AG08395 (cell line): Measurements from ENCODE around the gene PI4K2A.
"Not testable (repeated sequence)": the region's sequence is repeated elsewhere in the genome, so short reads cannot be mapped to it uniquely, and the experiment has no call there.

Source experiments
- DNase-seq: peaks from one replicate; pipeline ENCODE4 v3.0.0; 2012; ENCODE audit warnings: mixed read lengths, low spot score

PI4K2A gene

DNA sequence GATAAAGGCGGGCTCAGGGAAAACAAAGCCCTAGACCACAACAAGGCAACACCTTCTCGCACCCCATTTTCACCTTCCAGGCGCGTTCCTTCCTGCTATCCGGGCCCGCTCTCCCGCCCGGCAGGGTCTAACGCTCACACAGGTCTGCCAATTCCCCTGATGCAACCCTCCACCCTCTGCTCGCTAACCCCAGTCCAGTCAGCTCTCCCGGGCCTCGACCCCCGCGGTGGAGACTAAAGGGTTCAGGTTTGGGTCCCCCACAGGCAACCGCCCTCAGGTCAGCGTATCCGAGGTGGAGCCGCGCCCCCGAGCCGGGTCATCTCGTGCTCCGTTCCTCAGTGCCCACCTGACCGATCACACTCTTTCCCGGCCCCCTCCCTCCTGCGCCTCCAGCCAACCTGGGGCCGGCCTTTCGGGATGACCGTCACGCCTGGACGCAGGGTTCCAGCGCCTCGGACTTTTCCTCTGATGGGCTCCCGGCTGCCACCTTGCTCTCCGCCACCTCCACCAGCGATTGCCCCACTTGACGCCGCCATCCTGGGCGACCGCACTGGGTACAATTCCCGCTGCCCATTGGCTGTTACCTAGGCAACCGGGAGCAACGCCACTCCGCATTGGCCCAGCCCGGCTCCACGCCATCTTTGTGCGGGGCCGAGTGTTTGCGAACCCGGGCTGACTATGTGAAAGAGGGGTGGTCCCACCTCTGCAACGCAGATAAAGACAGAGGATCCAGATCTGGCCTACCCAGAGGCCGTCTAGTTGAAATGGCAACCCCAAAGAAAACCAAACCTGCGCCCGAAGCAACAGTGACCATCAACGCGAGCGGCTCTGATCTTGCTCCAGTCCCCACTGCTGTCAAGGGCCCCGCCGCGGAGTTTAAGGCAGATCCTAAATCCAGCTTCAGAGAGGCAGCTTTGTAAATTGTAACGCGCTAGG, 7.3 kb upstream of the PI4K2A start, which contains the start of gene MORN4:
TSS of gene MORN4 (minus strand) at position 552 of the 936 bp plus-strand sequence. CDS start 13,847 bp downstream, outside the sequence.
- peak; percentile 97 for DNase-seq

DNA sequence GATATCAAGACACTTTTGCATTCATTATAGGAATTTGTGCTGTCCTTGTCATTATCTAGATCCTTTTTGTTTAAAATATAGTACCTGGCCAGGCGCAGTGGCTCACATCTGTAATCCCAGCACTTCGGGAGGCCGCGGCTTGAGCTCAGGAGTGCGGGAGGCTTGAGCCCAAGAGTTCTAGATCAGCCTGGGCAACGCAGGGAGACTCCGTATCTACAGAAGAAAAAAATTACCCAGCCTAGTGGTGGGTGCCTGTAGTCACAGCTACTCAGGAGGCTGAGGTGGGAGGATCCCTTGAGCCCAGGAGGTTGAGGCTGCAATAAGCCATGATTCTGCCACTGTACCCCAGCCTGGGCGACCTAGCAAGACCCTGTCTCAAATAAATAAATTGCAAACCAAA, 6.5 kb upstream of the PI4K2A start:
- DNase-seq: no peak

DNA sequence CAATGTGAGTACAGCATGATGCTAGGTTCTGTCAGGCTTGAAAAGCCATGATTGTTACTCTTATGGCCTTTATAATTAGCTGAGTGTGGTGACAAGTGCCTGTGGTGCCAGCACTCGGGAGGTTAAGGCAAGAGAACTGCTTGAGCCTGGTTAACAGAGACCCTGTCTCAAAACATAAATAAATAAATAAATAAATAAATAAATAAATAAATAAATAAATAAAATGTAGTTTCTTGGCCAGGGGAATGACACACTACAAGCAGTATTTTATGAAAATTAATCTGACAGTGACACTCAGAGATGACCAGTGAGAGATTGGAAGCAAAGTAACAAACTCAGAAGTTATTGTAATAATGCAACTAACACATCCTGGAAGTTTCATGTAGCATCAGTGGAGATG, 4.9 kb upstream of the PI4K2A start:
- DNase-seq: no peak

DNA sequence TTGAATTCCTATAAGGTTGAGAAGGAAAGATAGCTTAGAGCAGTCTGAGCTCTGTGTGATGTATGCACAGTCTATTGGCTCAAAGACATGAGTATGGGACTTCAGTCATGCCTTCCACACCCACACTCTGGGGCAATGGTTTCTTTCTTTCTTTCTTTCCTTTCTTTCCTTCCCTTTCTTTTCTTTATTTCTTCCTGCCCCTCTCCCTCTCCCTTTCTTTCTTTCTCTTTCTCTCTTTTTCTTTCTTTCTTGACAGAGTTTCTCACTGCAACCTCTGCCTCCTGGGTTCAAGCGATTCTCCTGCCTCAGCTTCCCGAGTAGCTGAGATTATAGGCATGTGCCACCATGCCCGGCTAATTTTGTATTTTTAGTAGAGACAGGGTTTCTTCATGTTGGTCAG, 1.4 kb upstream of the PI4K2A start:
- DNase-seq: not testable (repeated sequence)

DNA sequence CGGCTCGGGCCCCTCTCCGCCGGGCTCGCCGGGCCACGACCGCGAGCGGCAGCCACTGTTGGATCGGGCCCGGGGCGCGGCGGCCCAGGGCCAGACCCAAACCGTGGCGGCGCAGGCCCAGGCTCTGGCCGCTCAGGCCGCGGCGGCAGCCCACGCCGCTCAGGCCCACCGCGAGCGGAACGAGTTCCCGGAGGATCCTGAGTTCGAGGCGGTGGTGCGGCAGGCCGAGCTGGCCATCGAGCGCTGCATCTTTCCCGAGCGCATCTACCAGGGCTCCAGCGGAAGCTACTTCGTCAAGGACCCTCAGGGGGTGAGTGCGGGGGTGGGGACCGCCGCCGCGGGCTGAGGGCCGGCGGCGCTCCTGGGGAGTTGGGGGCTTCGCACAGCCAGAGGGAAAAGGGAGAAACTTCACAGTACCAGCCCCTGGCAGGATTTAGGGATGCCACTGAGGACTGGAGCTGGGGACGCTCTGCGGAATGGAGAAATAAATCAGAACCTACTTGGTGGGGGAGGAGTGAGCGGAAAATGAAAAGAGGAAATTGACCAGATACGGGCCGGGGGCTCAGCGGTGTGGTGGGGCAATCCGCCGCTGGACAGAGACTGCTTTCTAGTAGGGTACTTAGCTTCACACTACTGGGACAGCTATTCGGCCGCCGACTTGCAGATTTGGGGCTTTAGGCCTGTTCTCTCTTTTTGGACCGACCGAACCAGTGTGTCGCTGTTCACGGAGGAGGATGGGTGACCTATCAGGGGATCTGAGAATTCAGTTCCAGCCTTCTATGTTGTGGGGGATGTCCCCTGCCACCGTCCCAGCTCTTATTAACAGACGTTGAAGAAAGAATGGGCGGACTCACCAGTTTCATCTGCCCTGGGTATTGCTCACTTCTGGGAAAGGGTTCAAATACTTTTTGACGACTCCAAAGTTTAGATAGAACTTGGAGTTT, 669 bp downstream of the PI4K2A start:
- peak; percentile 71 for DNase-seq

DNA sequence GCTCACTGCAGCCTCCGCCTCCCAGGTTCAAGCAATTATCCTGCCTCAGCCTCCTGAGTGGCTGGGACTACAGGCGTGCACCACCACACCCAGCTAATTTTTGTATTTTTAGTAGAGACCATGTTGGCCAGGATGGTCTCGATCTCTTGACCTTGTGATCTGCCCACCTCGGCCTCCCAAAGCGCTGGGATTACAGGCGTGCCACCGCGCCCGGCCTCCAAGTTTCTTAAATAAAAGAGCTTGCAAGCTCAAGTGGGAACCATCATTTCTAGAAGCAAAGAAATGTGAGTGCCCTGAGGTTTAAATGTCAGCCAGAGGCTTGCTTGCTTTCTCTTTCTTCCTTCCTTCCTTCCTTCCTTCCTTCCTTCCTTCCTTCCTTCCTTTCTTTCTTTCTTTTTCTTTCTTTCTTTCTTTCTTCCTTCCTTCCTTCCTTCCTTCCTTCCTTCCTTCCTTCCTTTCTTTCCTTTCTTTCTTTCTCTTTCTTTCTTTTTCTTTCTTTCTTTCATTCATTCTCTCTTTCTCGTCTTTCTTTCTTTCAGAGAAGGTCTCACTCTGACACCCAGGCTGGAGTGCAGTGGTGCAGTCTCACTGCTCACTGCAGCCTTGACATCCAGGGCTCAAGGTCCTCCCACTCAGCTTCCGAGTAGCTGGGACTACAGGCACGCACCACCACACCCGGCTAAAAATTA, 2.1 kb downstream of the PI4K2A start:
- DNase-seq: not testable (repeated sequence)

DNA sequence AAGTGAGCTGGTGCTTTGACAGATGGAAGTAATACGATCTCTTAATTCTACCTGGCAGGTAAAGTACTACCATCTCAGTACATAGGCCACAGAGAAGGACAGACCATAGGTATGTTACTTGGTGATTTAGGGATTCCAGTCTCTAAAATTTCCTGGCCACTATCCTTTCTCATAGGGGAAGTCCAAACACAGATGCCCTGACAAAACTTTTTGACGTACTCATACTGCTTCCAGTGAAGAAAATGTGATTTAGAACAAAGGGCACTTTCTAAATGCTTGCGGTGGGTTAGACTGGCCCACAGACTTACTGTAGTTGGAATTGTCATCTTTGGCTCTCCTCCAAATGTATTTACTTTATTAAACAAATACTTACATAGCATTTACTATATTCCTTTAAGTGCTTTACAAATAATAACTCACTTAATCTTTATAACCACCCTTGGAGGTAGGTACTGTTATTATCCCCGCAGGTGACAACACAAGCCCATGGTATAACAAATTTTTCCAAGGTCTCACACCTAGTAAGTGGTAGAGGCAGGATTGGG, 3.0 kb downstream of the PI4K2A start:
- DNase-seq: no peak

DNA sequence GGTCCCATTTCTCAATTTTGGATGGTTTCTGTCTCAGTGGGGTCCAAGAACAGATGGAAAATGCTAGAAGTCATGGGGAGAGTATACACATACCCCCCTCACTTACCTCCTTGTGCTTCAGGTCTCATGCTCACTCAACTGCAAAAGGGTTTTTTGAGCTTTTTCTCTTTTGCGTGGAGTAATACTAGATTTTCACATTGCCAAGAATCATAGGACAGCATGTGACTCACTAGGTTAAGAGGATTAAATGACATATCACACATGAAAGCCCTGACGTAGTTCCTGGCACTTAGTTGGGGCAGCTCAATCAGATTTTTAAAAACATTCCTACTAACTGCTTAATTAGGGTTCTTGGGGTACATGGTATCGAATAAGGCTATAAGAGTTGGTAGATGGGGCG, 4.5 kb downstream of the PI4K2A start:
- DNase-seq: no peak

DNA sequence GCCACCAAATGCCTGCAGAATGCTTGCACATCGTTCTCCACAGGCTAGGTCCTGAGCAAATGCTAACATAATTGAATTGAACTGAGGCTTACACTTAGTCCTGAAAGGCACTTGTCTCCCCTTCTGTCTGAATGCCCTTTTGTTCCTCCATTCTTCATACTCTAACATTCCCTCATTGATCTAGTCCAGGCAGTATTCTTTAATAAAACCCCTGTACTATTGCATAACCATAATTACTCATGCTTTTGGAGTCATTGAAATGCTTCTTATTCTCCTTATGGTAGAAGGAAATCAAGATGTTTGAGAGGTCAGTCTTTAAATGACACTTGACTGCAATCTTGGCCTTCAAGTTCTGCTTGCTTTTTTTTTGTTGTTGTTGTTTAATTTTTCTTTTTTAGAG, 7.1 kb downstream of the PI4K2A start:
- DNase-seq: peak; percentile 47

DNA sequence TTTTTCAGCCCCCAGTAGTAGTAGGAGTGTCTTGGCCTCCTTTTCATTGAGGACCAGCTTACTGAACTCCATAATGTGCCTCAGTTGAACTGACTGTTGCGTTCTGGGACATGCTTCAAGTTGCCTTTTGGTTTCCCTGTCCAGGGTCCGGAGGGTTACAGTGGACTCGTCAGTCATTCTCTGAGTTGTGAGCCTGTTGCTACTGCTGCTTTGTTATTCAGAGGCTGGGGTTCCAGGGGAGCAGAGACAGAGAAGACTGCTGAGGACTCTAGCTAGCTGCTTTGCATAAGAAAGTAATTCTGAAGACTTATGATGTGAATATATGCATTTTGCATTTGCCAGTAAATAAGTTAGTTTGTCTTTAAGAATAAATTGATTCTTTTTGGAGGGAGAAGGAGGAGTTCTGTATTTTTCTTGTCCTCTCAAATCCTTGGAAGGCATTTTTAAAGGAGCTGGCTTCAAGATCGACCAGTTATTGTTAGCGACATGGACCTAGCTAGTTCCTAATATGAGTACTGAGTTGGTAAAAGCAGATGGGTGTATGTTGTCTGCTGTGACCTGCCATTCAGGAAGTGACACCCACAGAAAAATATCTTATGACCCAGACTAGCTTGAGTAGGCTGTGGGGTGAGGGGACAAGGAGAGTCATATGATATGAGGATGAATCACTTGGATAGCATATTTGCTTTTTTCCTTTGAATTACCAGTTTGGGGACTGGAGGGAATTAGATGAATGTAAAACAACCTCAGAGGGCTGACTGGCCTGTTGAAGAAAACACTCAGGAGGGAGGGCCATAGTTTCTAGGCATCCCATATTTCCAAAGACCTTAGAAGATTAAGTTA, 8.3 kb downstream of the PI4K2A start:
- peak; percentile 90 for DNase-seq

DNA sequence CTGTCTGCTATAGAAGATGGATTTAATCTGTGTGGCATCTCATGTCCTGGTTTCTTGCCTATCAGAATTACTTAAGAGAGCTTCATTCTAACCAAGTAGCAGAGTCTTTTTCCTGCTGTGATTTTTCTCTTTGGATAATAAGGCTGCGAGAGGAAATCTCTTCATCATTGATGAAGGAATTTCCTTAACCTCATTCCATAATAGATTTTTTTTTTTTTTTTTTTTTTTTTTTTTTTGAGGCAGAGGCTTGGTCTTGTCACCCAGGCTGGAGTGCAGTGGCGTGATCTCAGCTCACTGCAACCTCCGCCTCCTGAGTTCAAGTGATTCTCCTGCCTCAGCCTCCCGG, 8.9 kb downstream of the PI4K2A start:
- not testable (repeated sequence) for DNase-seq

DNA sequence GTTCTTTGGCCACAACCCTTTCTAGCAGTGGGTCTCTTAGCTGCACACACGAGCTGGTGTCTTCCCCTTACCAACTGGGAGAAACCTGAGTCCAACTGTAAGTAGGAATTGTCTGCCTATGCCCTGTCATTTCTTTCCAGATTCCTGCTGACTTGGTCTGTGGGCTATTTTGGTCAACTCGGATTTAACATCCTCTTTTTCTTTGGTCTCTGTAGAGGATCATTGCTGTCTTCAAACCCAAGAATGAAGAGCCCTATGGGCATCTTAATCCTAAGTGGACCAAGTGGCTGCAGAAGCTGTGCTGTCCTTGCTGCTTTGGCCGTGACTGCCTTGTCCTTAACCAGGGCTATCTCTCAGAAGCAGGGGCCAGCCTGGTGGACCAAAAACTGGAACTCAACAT, 10.3 kb downstream of the PI4K2A start:
- no peak for DNase-seq

DNA sequence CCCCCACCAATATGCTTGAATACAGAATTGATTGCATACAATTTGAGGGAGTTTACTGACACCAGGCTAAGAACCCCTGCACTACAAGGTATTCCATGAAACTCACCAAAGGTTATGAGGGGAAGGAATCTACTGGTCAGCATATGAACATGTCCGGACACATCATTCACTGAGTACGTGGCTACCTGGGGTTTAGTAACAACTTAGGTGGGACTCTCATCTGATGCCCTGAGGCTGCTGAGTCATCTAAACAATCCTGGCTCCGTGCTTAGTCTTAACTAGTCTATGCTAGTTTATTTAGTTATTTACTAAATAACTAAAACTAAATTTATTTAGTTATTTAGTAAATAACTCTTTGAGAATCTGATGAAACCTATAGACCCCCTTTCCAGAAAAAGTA, 11.3 kb downstream of the PI4K2A start:
- no peak for DNase-seq

DNA sequence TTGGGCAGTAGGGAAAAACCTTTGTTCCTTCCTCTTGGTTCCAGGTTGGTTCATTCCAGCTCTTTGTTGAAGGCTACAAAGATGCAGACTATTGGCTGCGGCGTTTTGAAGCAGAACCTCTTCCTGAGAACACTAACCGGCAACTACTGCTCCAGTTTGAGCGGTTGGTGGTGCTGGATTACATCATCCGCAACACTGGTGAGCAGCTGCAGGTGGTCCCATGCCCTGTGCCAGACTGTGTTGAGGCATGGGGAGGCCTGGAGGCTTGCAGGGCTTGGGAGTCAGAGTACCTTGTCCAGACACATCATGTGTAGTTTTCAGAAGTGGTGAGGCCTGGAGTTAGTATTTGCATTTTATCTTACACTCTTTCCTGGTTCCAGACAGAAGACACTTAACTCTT, 16.3 kb downstream of the PI4K2A start:
- DNase-seq: no peak

DNA sequence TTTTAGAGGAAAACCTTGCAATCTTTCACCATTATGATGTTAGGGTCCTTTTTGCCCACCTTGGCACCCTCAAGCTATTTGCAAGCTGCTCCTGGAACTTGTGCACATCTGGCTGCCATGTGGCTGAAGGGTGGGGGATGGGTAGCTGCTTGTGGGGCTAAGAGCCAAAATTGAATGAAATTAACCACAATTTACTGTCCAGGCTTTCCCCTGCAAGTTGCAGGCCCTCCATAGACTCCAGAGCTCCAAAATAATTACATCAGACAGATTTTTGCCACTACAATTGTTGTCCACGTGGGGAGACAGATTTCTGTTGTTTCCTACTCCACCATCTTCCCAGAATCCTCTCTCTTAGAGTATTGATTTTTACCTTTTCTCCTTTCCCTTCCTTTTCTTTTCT, 19.1 kb downstream of the PI4K2A start:
- peak; percentile 44 for DNase-seq

DNA sequence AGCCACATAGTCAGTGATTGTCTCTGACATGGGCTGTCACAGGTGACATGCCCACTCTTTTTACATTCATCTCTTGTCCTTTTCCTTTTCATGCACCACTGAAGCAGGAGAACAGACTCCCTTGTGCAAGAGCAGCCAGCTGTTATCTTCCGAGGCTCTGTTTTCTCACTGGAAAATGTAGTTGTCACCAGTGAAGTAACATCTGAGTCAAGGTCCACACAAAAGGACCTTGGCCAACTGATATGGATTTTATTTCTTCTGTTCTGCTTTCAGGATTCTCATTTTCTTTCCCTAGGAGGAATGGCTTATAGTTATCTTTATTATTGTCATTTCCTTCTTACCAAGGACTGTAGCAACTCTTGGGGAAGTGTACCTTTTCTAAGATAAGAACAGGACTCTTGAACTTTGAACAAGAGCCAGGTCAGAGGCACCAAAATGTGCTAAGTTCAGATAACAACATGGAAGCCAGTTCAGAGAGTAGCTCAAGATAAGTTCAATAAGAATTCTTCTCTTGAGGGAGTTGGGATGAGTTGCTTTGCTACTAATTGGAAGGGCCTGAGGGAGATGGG, 23.9 kb downstream of the PI4K2A start:
- DNase-seq: no peak

DNA sequence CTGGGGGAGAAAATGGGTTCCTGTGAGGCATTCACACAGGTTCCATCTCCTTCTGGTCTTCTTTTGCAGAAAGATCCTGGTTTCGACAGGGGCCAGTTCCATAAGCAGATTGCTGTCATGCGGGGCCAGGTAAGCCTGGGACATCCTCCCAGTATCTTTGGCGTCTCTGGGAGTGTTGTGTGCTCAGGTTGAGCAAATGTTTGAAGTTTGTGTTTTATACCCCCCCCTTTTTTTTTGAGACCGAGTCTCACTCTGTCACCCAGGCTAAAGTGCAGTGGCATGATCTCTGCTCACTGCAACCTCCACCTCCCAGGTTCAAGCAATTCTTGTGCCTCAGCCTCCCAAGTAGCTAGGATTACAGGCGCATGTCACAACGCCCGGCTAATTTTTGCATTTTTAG, 26.5 kb downstream of the PI4K2A start:
- no peak for DNase-seq

DNA sequence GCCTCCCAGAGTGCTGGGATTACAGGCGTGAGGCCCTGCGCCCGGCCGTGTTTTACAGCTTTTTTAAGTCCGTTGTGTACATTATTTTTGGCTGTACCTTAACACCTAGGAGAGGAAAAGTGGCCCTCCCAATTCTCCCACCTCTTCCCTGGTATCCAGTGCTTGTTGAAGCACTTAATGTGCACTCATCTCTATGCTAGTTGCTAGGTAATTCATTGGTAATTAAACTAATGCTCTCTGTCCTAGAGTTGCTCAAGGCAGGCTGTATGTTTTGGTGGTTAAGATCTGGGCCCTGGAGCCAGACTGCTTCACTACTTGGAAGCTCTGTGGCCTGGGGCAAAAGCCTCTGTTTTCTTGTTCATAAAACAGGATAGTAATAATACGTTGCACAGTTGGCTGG, 27.0 kb downstream of the PI4K2A start:
- DNase-seq: no peak

DNA sequence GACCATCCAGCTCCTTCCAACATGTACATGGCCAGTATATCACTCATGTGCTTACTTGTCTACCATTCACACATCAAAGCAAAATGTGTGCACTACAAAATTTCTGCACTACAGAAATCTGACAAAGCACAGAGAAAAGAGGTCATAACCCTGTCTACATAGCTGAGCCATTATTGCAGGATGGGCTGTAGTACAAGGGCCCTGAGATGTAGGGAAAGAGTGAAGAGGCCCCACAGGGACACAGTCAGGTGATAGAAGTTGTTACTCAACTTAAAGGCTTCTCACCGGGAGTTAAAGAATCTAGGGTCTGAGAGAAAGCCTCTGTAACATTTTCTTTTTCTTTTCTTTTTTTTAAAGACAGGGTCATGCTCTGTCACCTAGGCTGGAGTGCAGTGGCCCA, 29.1 kb downstream of the PI4K2A start:
- no peak for DNase-seq

DNA sequence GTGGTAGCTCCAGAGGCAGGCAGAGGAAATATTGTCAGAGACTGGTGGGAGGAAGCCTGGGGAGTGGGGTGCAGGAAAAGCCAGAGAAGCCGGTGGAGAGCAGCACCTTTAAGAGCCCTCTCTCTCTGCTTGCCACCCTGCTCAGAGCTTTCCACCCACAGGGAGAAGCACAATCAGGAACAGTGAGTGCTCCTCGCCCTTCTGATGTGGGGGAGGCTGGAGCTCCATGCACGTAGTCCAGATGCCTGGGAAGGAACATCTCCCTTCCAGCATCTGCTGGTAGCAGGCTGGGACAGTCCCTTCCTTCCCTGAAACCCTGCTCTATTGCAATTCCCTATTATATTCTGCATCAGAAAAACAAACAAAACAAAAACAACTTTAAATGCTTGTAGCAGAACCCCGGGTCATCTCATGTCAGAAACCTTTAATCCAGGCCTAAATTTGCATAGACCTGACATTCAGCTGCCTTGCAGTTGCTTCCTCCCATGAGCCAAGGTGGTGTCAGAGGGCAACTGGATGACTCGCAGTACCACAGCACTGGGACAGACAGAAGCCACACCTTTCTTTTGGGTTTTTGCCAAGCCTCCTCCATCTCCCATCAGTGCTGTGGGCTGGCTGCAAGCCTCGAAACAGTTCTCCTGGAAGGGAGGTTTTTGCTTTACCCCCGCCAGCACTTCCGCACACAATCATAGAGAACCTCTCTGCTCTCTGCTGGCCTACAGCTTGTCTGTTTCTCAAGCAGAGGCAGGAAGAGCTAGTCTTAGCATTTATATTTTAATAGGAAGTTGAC, 33.5 kb downstream of the PI4K2A start:
- DNase-seq: peak; percentile 56
